Nephron (organoid): ENCODE results near the gene TMC5.

Experiments
- H3K27ac Mint-ChIP-seq, 3 experiments: 2 replicates each; pipeline ENCODE4 v1.8.0; 2020; ENCODE audit warnings: mixed read lengths in 3 of 3, mild to moderate bottlenecking in 2 of 3, moderate library complexity in 1 of 3
- H3K27me3 Mint-ChIP-seq: 2 replicates; pipeline ENCODE4 v1.8.0; 2021; ENCODE audit warnings: low read depth, mild to moderate bottlenecking, moderate library complexity, mixed read lengths
- H3K36me3 Mint-ChIP-seq: 2 replicates; pipeline ENCODE4 v1.8.0; 2020; ENCODE audit warnings: low read depth, mixed read lengths
- H3K4me1 Mint-ChIP-seq: 2 replicates; pipeline ENCODE4 v1.8.0; 2020; ENCODE audit warnings: mixed read lengths
- H3K4me3 Mint-ChIP-seq, 3 experiments: 2 replicates each; pipeline ENCODE4 v1.8.0; 2020; ENCODE audit warnings: mild to moderate bottlenecking in 3 of 3, mixed read lengths in 3 of 3, moderate library complexity in 2 of 3
- H3K9me3 Mint-ChIP-seq: 2 replicates; pipeline ENCODE4 v1.8.0; 2020; ENCODE audit warnings: mixed read lengths
- CTCF ChIP-seq, 3 experiments: fragments of 200-600 bp; sonication (generic); IDR thresholded peaks; one replicate each; pipeline ENCODE4 v1.5.0; 2021; ENCODE audit warnings: antibody characterized with exemption in 3 of 3; ENCODE audit not compliant: unreplicated experiment in 3 of 3

The TMC5 gene

GRCh38 chr16:19522397-19522732, 104.7 kb downstream of the TMC5 start:
- Mint-ChIP-seq H3K27me3 (no peaks in the 10 kb centered on the region), H3K9me3 (no peaks in the 10 kb centered on the region), H3K27ac (peak overlapping the region; percentile 69 to 92 (median 84)), H3K4me3 (peak overlapping the region; percentile 90 to 94 (median 92)), H3K4me1 (peaks cover 45% of the 10 kb centered on the region), H3K36me3 (peaks cover 3% of the 10 kb centered on the region)
- TF ChIP-seq CTCF (IDR thresholded peaks at IDR 0.05; ENCODE audit: unreplicated experiment in 3 of 3): no peak

GRCh38 chr16:19522760-19523159, 105.1 kb downstream of the TMC5 start:
- H3K4me3 Mint-ChIP-seq: peak overlapping the region; percentile 90 to 94 (median 94)
- H3K27ac Mint-ChIP-seq: peak overlapping the region; percentile 69 to 92 (median 84)
- TF ChIP-seq CTCF (IDR thresholded peaks at IDR 0.05; ENCODE audit: unreplicated experiment in 3 of 3): no peak
- no peaks in the 10 kb centered on the region for H3K9me3 Mint-ChIP-seq
- no peaks in the 10 kb centered on the region for H3K36me3 Mint-ChIP-seq
- no peaks in the 10 kb centered on the region for H3K27me3 Mint-ChIP-seq
- peaks cover 45% of the 10 kb centered on the region for H3K4me1 Mint-ChIP-seq

- no peak for TF ChIP-seq CTCF (IDR thresholded peaks at IDR 0.05; ENCODE audit: unreplicated experiment in 3 of 3)
Measured at GRCh38 chr16:19523184-19523558, 105.5 kb downstream of the TMC5 start.

GRCh38 chr16:19523559-19524355, 106.1 kb downstream of the TMC5 start, which contains the start of gene CCP110:
Gene CCP110 (plus strand): TSS chr16:19523942. CDS start chr16:19527882, 3,940 bp downstream.
- Mint-ChIP-seq H3K36me3 (peaks cover 5% of the 10 kb centered on the region), H3K9me3 (no peaks in the 10 kb centered on the region), H3K27ac (peak within 1 kb of the TSS; percentile 60 to 92 (median 85)), H3K4me3 (peak within 1 kb of the TSS; percentile 94 to 96 (median 95)), H3K27me3 (no peaks in the 10 kb centered on the region), H3K4me1 (peaks cover 40% of the 10 kb centered on the region)
- no peak for TF ChIP-seq CTCF (IDR thresholded peaks at IDR 0.05; ENCODE audit: unreplicated experiment in 3 of 3)

More at GRCh38 chr16:19523184-19523558, 105.5 kb downstream of the TMC5 start:
- H3K4me3 Mint-ChIP-seq: peak overlapping the region; percentile 94 to 96 (median 95)
- H3K27ac Mint-ChIP-seq: no peak overlapping the region
- peaks cover 45% of the 10 kb centered on the region for H3K4me1 Mint-ChIP-seq
- H3K36me3 Mint-ChIP-seq: peaks cover under 1% of the 10 kb centered on the region
- H3K27me3 Mint-ChIP-seq: no peaks in the 10 kb centered on the region
- no peaks in the 10 kb centered on the region for H3K9me3 Mint-ChIP-seq

- Mint-ChIP-seq H3K4me3 (peak overlapping the region; percentile 94 to 96 (median 95)), H3K27ac (peak overlapping the region; percentile 37 to 77 (median 54)), H3K36me3 (peaks cover 9% of the 10 kb centered on the region), H3K9me3 (no peaks in the 10 kb centered on the region), H3K4me1 (peaks cover 38% of the 10 kb centered on the region), H3K27me3 (no peaks in the 10 kb centered on the region)
- TF ChIP-seq CTCF (IDR thresholded peaks at IDR 0.05; ENCODE audit: unreplicated experiment in 3 of 3): no peak
Measured at GRCh38 chr16:19524356-19524615, 106.6 kb downstream of the TMC5 start.
